Measurements from ENCODE around the gene SLC22A31.

GRCh38 chr16:89147085-89147817 lies 53.1 kb downstream of the SLC22A31 start:
- TF ChIP-seq REST (IDR thresholded peaks at IDR 0.05; ENCODE audit: insufficient read depth in 1 of 2, low read depth in 2 of 2, low read length in 2 of 2) (no peak), POLR2AphosphoS5 (IDR thresholded peaks at IDR 0.05; ENCODE audit: low read depth, low read length) (no peak), TAF1 (IDR thresholded peaks at IDR 0.05; ENCODE audit: borderline replicate concordance, insufficient read depth, low read length) (no peak), SIN3A (IDR thresholded peaks at IDR 0.05; ENCODE audit: borderline replicate concordance, insufficient read depth, low read length) (no peak)

Data from PFSK-1 (cell line).